Cardiac fibroblast (primary cell): ENCODE data around the gene ZWILCH.

Source experiments
- DNase-seq, 2 donors: peaks; one replicate each; pipeline versions ENCODE4 v3.0.0 to v3.0.0-alpha.2; 2010; ENCODE audit warnings: low read depth in 2 of 2
- H3K4me3 ChIP-seq, 2 donors: replicated peaks in 1 of 2; 1 replicate in 1 of 2; 2 replicates in 1 of 2; pipeline ENCODE4 v1.5.1; 2011; ENCODE audit warnings: low read depth in 2 of 2, low read length in 2 of 2, mild to moderate bottlenecking in 2 of 2, moderate library complexity in 1 of 2
- CTCF ChIP-seq: IDR thresholded peaks from one replicate; pipeline ENCODE4 v1.5.1; 2011; ENCODE audit warnings: low read depth, mild to moderate bottlenecking, low read length, inconsistent platforms

ZWILCH gene

GRCh38 chr15:66590435-66590834, 85.3 kb downstream of the ZWILCH start:
- no peak overlapping the region for H3K4me3 ChIP-seq
- DNase-seq = no peak
- no peak for TF ChIP-seq CTCF

GRCh38 chr15:66591322-66591862, 86.3 kb downstream of the ZWILCH start:
- TF ChIP-seq CTCF = no peak
- DNase-seq = no peak
- no peak overlapping the region for H3K4me3 ChIP-seq

GRCh38 chr15:66592505-66593218, 87.5 kb downstream of the ZWILCH start:
- DNase-seq = peak in 1 of 2 donors; percentile 26
- TF ChIP-seq CTCF = no peak
- H3K4me3 ChIP-seq = no peak overlapping the region

GRCh38 chr15:66593219-66593780, 88.2 kb downstream of the ZWILCH start:
- no peak for TF ChIP-seq CTCF
- H3K4me3 ChIP-seq = no peak overlapping the region
- peak in 1 of 2 donors; percentile 55 for DNase-seq

- no peak for TF ChIP-seq CTCF
- DNase-seq = no peak
- no peak overlapping the region for H3K4me3 ChIP-seq
Measured at GRCh38 chr15:66594344-66594743, 89.2 kb downstream of the ZWILCH start.

- no peak for DNase-seq
- no peak for TF ChIP-seq CTCF
- no peak overlapping the region for H3K4me3 ChIP-seq
Measured at GRCh38 chr15:66594836-66595235, 89.7 kb downstream of the ZWILCH start.
